Astrocyte of the spinal cord (primary cell): Measurements from ENCODE around the gene EMID1.

ENCODE experiments used
- DNase-seq: peaks from one replicate; pipeline ENCODE4 v3.0.0; 2011; ENCODE audit warnings: low read depth, low spot score
- H3K4me3 ChIP-seq: 2 replicates; pipeline ENCODE4 v1.5.1; 2011; ENCODE audit warnings: low read depth, mild to moderate bottlenecking, low read length, moderate library complexity
- CTCF ChIP-seq: IDR thresholded peaks from 2 replicates; pipeline ENCODE4 v1.5.1; 2012; ENCODE audit warnings: low read depth, mild to moderate bottlenecking, low read length, inconsistent platforms
- in situ Hi-C: cut with HindIII; loops from 2 replicates; pipeline ENCODE4 v1.10.0; 2017; ENCODE audit warnings: low sequenced_read_pairs

Gene EMID1

GRCh38 chr22:29224121-29224858 is 18.6 kb downstream of the EMID1 start:
- in situ Hi-C loops, result no loop called here
- TF ChIP-seq CTCF, result no peak
- DNase-seq, result no peak
- no peak overlapping the region for H3K4me3 ChIP-seq

GRCh38 chr22:29224859-29225410 is 19.2 kb downstream of the EMID1 start:
- no peak for DNase-seq
- in situ Hi-C loops, result no loop called here
- H3K4me3 ChIP-seq, result no peak overlapping the region
- no peak for TF ChIP-seq CTCF

GRCh38 chr22:29225422-29226090 is 19.9 kb downstream of the EMID1 start:
- no peak overlapping the region for H3K4me3 ChIP-seq
- DNase-seq, result no peak
- in situ Hi-C loops, result no loop called here
- TF ChIP-seq CTCF, result no peak

- H3K4me3 ChIP-seq, result no peak overlapping the region
- in situ Hi-C loops, result no loop called here
- no peak for DNase-seq
- TF ChIP-seq CTCF, result no peak
These were observed 20.8 kb downstream of the EMID1 start for GRCh38 chr22:29226351-29226981.

- no peak for TF ChIP-seq CTCF
- no peak for DNase-seq
- in situ Hi-C loops, result no loop called here
These were observed 25.5 kb downstream of the EMID1 start for GRCh38 chr22:29230972-29231875.

More at GRCh38 chr22:29230972-29231875, 25.5 kb downstream of the EMID1 start:
- no peak overlapping the region for H3K4me3 ChIP-seq
